ENCODE results near the gene CAPN12. TPM values are rescaled to one million over a fixed set of nuclear protein-coding genes. Genes with fewer than 3 reads are reported as not detected.
A peak's percentile ranks its signal among the peaks of the same experiment; 100 is the strongest.

The CAPN12 gene
- total RNA-seq, 1 donor from 2014 or later: under 0.01 TPM

- DNase-seq (ENCODE audit: low read depth in 2 of 2): no peak
These were observed 47.1 kb downstream of the CAPN12 start for GRCh38 chr19:38697197-38697596.

DNA sequence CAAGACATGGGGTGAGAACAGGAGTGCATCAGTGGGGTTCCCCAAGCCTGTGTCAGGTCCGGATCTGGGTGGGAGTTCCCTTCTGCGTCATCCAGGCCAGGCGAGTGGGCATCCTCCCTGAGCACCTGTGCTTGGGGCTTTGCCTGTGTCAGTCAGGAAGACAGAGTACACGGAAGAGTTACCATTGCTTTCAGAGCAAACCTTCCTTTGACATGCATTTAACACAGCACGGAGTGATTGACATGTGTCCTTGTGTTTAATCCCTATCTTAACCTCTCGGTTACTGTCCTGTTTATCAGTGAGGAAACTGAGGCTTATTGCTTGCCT lies 47.6 kb downstream of the CAPN12 start:
- no peak for DNase-seq (ENCODE audit: low read depth in 2 of 2)

DNA sequence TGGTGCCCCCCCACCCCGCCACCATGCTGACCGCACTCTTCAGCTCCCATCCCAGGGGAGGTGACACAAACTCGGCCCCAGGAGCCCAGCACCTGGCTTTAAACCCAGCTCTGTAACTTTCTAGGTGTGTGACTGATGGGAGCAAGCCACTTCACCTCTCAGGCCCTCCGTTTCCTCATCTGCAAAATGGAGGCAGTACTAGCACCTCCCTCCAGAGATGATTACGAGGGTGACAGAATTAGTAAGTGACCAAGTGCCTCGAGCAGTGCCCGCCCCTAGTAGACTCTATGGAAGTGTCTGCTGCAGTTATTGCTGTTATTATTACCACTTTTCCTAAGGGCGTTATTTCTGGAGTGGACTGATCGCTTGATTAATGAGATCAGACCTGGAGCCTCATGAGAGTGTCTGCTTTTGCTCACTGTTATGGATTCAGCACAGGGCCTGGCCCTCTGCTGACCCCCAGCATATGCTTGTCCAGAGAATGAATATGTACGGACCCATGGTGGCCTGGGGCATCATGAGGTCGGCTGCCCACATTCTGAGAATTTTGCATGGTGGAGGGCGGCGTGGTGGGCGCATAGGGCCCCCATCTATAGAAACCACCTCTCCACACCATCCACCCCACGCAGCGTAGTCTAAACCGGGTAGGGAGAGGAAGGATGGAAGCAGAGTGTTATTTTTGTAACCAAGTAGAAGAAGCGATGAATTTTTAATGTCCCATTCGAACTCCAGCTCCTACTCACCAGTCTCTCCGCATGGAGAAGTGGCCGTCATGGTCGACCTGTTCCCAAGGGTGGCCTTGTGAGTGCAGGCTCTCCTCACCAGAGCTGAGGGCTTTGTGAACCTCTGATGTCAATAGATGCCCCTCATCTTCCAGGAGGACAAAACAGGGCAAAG lies 48.2 kb downstream of the CAPN12 start:
- no peak for DNase-seq (ENCODE audit: low read depth in 2 of 2)

DNA sequence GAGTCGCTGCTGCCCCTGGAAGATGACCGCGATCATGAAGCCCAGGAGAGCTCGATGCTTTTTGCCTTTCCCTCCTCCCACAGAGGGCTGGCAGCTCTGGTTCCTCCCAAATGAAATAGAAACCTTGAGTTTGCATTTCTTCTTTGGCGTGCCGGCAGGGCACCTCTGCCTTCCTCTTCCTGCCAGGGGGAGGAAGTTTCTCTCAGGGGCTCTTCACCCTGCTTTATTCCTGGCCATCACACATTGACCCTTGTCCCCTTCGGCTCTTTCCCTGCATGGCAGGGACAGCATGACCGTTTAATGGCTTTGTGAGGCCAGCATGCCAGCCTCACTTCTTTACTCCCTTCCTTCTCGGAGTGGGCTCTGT lies 49.0 kb downstream of the CAPN12 start:
- DNase-seq (ENCODE audit: low read depth in 2 of 2): no peak

GRCh38 chr19:38693380-38694223 lies 50.7 kb downstream of the CAPN12 start:
- DNase-seq (ENCODE audit: low read depth in 2 of 2): peak; percentile 71 to 78

- peak in 1 of 2 donors; percentile 45 for DNase-seq (ENCODE audit: low read depth in 2 of 2)
These were observed 51.6 kb downstream of the CAPN12 start for GRCh38 chr19:38692458-38693379.

GRCh38 chr19:38691938-38692457 lies 52.3 kb downstream of the CAPN12 start:
- DNase-seq (ENCODE audit: low read depth in 2 of 2): no peak

DNA sequence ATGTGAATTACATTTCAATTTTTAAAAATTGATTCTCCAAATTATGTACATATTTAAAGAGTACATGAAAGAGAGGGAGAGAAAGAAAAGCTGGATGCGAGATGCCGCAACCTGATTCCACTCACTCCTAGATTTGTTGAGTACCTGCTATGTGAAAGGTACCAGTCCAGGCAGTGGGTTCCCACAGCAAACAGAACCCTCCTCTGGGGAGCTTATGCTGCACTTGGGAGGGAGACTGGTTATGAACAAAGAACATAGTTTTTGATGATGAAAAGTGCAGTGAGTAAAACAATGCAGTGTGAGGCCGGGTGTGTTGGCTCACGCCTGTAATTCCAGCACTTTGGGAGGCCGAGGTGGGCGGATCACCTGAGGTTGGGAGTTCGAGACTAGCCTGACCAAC lies 53.4 kb downstream of the CAPN12 start:
- DNase-seq (ENCODE audit: low read depth in 2 of 2): no peak

DNA sequence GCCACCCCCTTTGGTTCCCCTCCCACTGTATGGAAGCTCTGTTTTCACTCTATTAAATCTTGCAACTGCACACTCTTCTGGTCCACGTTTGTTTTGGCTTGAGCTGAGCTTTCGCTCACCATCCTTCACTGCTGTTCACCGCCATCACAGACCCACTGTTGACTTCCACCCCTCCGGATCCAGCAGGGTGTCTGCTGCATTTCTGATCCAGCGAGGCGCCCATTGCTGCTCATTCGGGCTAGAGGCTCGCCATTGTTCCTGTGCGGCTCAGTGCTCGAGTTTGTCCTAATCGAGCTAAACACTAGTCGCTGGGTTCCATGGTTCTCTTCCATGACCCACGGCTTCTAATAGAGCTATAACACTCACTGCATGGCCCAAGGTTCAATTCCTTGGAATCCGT lies 54.1 kb downstream of the CAPN12 start:
- DNase-seq (ENCODE audit: low read depth in 2 of 2): no peak

GRCh38 chr19:38687837-38688378 lies 56.4 kb downstream of the CAPN12 start:
- no peak for DNase-seq (ENCODE audit: low read depth in 2 of 2)

DNA sequence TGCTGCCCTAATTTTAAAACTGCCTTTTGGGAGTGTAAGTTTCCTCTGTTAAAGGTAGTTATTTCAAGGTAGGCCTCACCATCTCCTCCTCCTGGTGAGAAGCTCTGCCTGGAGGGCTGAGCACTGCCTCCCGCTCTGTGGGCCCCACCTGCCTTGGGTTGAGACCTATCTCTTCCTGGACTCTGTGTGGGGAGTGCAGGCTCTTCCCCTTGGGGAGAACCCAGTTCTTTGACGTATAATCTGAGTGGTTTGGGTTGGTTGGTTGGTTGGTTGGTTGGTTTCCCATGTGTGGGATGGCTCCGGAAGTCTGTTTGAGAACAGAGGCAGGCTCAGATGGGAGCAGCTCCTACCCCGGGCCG lies 57.8 kb downstream of the CAPN12 start:
- DNase-seq (ENCODE audit: low read depth in 2 of 2): no peak

DNA sequence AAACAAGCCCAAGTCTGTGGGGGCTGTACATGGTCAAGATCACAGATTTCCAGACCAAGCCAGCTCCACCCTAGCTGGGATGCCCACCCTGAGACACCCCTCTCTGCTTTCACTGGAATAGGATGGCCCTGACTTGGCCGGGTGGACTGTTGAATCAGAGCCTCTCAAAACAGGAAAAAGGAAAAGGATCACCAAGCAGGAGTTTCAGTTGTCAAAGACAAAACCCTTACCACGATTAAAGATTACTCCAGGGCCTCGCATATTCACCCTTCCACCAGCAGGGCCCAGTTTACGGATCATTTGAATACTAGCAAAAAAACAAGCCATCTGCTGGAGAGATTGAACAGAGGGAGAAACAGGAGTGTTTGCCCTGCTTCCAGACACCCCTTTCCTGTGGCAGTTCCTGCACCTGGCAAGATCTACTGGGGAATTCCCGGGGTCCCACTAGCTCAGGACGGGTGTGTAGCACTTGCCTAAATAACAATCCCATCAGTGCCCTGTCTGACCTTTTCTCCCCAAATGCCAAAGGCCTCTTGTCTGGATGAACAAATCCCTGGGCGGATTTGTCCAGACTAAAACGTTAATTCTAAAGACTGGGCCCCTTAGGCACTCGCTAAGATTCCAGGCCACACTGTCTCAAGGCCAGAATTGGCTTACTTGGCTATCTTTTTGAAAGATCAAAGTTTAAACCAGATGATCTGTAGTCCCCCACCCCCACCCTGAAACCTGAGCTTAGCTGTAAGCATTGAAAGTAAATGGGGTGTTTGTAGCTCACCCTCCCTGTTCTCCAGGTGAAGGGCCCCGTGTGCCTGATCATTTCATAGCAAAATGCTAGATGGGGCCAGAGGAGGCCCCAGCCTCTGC lies 58.4 kb downstream of the CAPN12 start:
- DNase-seq (ENCODE audit: low read depth in 2 of 2): peak; percentile 62 to 92

GRCh38 chr19:38684862-38685665 lies 59.2 kb downstream of the CAPN12 start:
- no peak for DNase-seq (ENCODE audit: low read depth in 2 of 2)

DNA sequence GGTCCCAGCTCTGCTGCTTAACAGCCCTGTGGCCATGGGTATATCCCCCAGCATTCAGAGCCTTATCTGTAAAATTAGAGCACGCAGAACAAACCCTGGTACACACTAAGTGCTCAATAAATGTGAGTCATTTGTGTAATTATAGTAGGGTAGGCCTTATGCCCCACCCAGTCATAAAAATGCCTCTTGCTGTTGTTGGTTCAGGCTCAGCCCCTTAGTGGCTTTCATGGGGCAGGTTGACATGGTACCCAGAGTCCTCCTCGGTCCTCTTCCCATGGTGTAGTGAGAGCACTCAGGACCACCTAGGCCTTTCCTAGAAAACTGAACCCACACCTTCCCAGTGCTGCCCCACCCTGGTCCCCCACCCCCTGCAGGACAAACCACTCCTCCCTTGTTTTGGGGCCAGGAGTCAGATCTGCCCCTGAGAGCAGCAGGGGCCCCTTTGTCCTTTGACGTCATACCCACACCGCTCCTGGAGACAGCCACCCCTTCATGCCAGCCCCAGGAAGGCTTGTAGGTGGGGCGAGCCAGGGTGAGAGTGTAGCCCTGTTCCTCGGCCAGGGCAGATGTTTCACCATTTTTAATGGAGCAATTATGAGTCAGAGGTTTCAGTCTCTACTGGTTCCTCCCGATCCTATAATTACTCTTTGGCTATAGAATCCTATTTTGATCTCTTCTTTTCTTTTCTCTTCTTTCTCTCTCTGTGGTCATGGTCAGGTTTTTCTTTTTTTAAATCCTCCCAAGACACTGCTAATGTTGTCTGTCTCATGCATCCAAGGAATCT lies 60.0 kb downstream of the CAPN12 start:
- peak; percentile 44 to 74 for DNase-seq (ENCODE audit: low read depth in 2 of 2)

- DNase-seq (ENCODE audit: low read depth in 2 of 2): peak; percentile 85 to 88
These were observed 60.7 kb downstream of the CAPN12 start for GRCh38 chr19:38683393-38684077.

DNA sequence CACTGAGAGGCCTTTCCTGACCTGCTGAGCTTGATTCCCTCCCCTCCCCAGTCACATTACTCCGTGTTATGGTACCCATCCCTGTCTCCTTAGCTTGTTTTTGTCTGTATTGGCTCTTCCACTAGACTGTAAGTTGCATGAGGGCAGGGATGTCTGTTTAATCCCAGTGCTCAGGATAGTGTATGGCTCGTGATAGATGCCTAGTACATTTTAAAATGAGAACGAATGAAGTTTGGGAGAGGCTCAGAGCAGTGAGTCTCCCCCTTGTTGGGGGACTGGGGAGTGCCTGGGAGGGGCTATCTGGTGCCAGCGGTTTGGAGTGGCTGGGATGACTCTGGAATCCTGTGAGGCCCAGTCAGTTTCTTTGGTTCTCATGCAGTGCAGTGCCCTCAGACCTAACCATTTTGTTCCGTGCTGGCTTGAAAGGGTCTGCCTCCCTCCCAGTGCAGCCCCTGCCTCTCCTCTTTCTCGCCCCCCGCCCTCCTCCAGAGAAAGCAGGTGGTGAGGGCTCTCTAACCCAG lies 61.3 kb downstream of the CAPN12 start:
- DNase-seq (ENCODE audit: low read depth in 2 of 2): no peak

- no peak for DNase-seq (ENCODE audit: low read depth in 2 of 2)
These were observed 61.9 kb downstream of the CAPN12 start for GRCh38 chr19:38682195-38682867.
